HEK293 (cell line): ENCODE results near the gene PHKA2.

Source experiments
- CTCF ChIA-PET: fragments of 350-600 bp; formaldehyde crosslinking; extraction: SDS; loops from one replicate; lab custom pipeline; 2021; ENCODE audit warnings: antibody characterized with exemption; lab: Yijun Ruan, JAX
- POLR2A ChIA-PET: fragments of 300-600 bp; formaldehyde crosslinking; extraction: SDS; loops from one replicate; lab custom pipeline; 2020; ENCODE audit warnings: antibody characterized with exemption, inconsistent platforms; lab: Yijun Ruan, JAX
- H3K27ac ChIP-seq: fragments of 200-500 bp; sonication (Bioruptor generic); 2 replicates; pipeline ENCODE4 v1.5.1; 2014; ENCODE audit warnings: low read depth, low read length, control low read depth, inconsistent platforms; ENCODE audit errors: extremely low read depth
- H3K36me3 ChIP-seq, 2 experiments: fragments of 200-500 bp in 1 of 2; sonication (Bioruptor generic) in 1 of 2; 1 replicate in 1 of 2; 2 replicates in 1 of 2; pipeline ENCODE4 v1.5.1; 2014 to 2017; ENCODE audit warnings: inconsistent platforms in 2 of 2, low read length in 2 of 2; ENCODE audit not compliant: control insufficient read depth in 2 of 2, insufficient read depth in 1 of 2
- H3K4me1 ChIP-seq: fragments of 200-500 bp; sonication (Bioruptor generic); 2 replicates; pipeline ENCODE4 v1.5.1; 2014; ENCODE audit warnings: mild to moderate bottlenecking, low read length, inconsistent platforms; ENCODE audit not compliant: control insufficient read depth, insufficient read depth
- H3K4me3 ChIP-seq: 2 replicates; pipeline ENCODE4 v1.5.1; 2011; ENCODE audit warnings: low read depth, mild to moderate bottlenecking, control low read depth, low read length, moderate library complexity
- H3K9me3 ChIP-seq: fragments of 200-500 bp; sonication (Bioruptor generic); 2 replicates; pipeline ENCODE4 v1.5.1; 2014; ENCODE audit warnings: low read depth, low read length, inconsistent platforms; ENCODE audit not compliant: control insufficient read depth, insufficient read depth
- KLF7 ChIP-seq: fragments of 450-650 bp; formaldehyde crosslinking; IDR thresholded peaks from 2 replicates; pipeline ENCODE4 v1.5.1; 2016; ENCODE audit warnings: missing biosample characterization, missing genetic modification characterization, borderline replicate concordance
- MZF1 ChIP-seq: fragments of 450-650 bp; formaldehyde crosslinking; IDR thresholded peaks from 2 replicates; pipeline ENCODE4 v1.5.1; 2017; ENCODE audit warnings: missing biosample characterization, missing genetic modification characterization, borderline replicate concordance
- SCRT2 ChIP-seq: fragments of 450-650 bp; formaldehyde crosslinking; IDR thresholded peaks from 2 replicates; pipeline ENCODE4 v1.5.1; 2016; ENCODE audit warnings: missing biosample characterization, missing genetic modification characterization
- ZBTB1 ChIP-seq: fragments of 450-650 bp; formaldehyde crosslinking; IDR thresholded peaks from 2 replicates; pipeline ENCODE4 v1.5.1; 2016; ENCODE audit warnings: missing biosample characterization, missing genetic modification characterization
- ZBTB20 ChIP-seq: fragments of 450-650 bp; formaldehyde crosslinking; IDR thresholded peaks from 2 replicates; pipeline ENCODE4 v1.5.1; 2016; ENCODE audit warnings: missing biosample characterization, missing genetic modification characterization
- ZBTB44 ChIP-seq: fragments of 450-650 bp; IDR thresholded peaks from 2 replicates; pipeline ENCODE4 v1.5.1; 2018; ENCODE audit warnings: missing biosample characterization, mild to moderate bottlenecking, missing genetic modification characterization
- ZNF138 ChIP-seq: fragments of 450-650 bp; formaldehyde crosslinking; IDR thresholded peaks from 2 replicates; pipeline ENCODE4 v1.5.1; 2016; ENCODE audit warnings: missing biosample characterization, missing genetic modification characterization, borderline replicate concordance
- ZNF174 ChIP-seq: fragments of 450-650 bp; formaldehyde crosslinking; IDR thresholded peaks from 2 replicates; pipeline ENCODE4 v1.5.0; 2017; ENCODE audit warnings: missing biosample characterization, mild to moderate bottlenecking, missing genetic modification characterization
- ZNF223 ChIP-seq: fragments of 450-650 bp; formaldehyde crosslinking; IDR thresholded peaks from 2 replicates; pipeline ENCODE4 v1.5.1; 2016; ENCODE audit warnings: missing biosample characterization, missing genetic modification characterization
- ZNF324 ChIP-seq: fragments of 450-650 bp; formaldehyde crosslinking; IDR thresholded peaks from 2 replicates; pipeline ENCODE4 v1.5.1; 2016; ENCODE audit warnings: missing biosample characterization, missing genetic modification characterization
- ZNF354C ChIP-seq: fragments of 450-650 bp; formaldehyde crosslinking; IDR thresholded peaks from 2 replicates; pipeline ENCODE4 v1.5.1; 2016; ENCODE audit warnings: missing biosample characterization, missing genetic modification characterization, low read depth, borderline replicate concordance
- ZNF416 ChIP-seq: fragments of 450-650 bp; formaldehyde crosslinking; IDR thresholded peaks from 2 replicates; pipeline ENCODE4 v1.5.1; 2016; ENCODE audit warnings: missing biosample characterization, missing genetic modification characterization
- ZNF510 ChIP-seq: fragments of 450-650 bp; formaldehyde crosslinking; IDR thresholded peaks from 2 replicates; pipeline ENCODE4 v1.5.1; 2018; ENCODE audit warnings: mild to moderate bottlenecking, missing genetic modification characterization, missing biosample characterization; ENCODE audit not compliant: insufficient replicate concordance
- ZNF529 ChIP-seq: fragments of 450-650 bp; formaldehyde crosslinking; IDR thresholded peaks from 2 replicates; pipeline ENCODE4 v1.5.1; 2017; ENCODE audit warnings: missing genetic modification characterization, missing biosample characterization; ENCODE audit not compliant: insufficient replicate concordance
- ZNF561 ChIP-seq: fragments of 450-650 bp; IDR thresholded peaks from 2 replicates; pipeline ENCODE4 v1.5.1; 2018; ENCODE audit warnings: missing biosample characterization, missing genetic modification characterization, borderline replicate concordance
- ZNF585B ChIP-seq: fragments of 450-650 bp; formaldehyde crosslinking; IDR thresholded peaks from 2 replicates; pipeline ENCODE4 v1.5.1; 2016; ENCODE audit warnings: missing biosample characterization, missing genetic modification characterization
- ZNF626 ChIP-seq: fragments of 450-650 bp; sonication (Bioruptor Pico); formaldehyde crosslinking; IDR thresholded peaks from 2 replicates; pipeline ENCODE4 v1.5.1; 2018; ENCODE audit warnings: missing biosample characterization, missing genetic modification characterization, inconsistent platforms
- ZNF76 ChIP-seq: fragments of 450-650 bp; formaldehyde crosslinking; IDR thresholded peaks from 2 replicates; pipeline ENCODE4; 2016; ENCODE audit warnings: low read depth, missing biosample characterization, missing genetic modification characterization, borderline replicate concordance
- TF ChIP-seq, protein P1 (sequence below): fragments of 450-650 bp; formaldehyde crosslinking; IDR thresholded peaks from 2 replicates; pipeline ENCODE4 v1.5.1; 2016; ENCODE audit warnings: missing biosample characterization, missing genetic modification characterization
- TF ChIP-seq, protein P2 (sequence below): fragments of 450-650 bp; formaldehyde crosslinking; IDR thresholded peaks from 2 replicates; pipeline ENCODE4 v1.5.1; 2016; ENCODE audit warnings: missing biosample characterization, missing genetic modification characterization

The PHKA2 gene

GRCh38 chrX:19030805-19031204, 46.9 kb upstream of the PHKA2 start (continued):
- TF ChIP-seq MZF1 (tag by site-specific recombination): no peak
- TF ChIP-seq, protein P1, sequence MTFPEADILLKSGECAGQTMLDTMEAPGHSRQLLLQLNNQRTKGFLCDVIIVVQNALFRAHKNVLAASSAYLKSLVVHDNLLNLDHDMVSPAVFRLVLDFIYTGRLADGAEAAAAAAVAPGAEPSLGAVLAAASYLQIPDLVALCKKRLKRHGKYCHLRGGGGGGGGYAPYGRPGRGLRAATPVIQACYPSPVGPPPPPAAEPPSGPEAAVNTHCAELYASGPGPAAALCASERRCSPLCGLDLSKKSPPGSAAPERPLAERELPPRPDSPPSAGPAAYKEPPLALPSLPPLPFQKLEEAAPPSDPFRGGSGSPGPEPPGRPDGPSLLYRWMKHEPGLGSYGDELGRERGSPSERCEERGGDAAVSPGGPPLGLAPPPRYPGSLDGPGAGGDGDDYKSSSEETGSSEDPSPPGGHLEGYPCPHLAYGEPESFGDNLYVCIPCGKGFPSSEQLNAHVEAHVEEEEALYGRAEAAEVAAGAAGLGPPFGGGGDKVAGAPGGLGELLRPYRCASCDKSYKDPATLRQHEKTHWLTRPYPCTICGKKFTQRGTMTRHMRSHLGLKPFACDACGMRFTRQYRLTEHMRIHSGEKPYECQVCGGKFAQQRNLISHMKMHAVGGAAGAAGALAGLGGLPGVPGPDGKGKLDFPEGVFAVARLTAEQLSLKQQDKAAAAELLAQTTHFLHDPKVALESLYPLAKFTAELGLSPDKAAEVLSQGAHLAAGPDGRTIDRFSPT (tag by site-specific recombination): no peak
- TF ChIP-seq, protein P2, sequence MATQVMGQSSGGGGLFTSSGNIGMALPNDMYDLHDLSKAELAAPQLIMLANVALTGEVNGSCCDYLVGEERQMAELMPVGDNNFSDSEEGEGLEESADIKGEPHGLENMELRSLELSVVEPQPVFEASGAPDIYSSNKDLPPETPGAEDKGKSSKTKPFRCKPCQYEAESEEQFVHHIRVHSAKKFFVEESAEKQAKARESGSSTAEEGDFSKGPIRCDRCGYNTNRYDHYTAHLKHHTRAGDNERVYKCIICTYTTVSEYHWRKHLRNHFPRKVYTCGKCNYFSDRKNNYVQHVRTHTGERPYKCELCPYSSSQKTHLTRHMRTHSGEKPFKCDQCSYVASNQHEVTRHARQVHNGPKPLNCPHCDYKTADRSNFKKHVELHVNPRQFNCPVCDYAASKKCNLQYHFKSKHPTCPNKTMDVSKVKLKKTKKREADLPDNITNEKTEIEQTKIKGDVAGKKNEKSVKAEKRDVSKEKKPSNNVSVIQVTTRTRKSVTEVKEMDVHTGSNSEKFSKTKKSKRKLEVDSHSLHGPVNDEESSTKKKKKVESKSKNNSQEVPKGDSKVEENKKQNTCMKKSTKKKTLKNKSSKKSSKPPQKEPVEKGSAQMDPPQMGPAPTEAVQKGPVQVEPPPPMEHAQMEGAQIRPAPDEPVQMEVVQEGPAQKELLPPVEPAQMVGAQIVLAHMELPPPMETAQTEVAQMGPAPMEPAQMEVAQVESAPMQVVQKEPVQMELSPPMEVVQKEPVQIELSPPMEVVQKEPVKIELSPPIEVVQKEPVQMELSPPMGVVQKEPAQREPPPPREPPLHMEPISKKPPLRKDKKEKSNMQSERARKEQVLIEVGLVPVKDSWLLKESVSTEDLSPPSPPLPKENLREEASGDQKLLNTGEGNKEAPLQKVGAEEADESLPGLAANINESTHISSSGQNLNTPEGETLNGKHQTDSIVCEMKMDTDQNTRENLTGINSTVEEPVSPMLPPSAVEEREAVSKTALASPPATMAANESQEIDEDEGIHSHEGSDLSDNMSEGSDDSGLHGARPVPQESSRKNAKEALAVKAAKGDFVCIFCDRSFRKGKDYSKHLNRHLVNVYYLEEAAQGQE: no peak
- no peak for TF ChIP-seq ZNF223 (tag by site-specific recombination)
- TF ChIP-seq ZNF354C: no peak
- no peak for TF ChIP-seq ZNF561 (tag by site-specific recombination)
- TF ChIP-seq, all 188 proteins: peak for 0

DNA sequence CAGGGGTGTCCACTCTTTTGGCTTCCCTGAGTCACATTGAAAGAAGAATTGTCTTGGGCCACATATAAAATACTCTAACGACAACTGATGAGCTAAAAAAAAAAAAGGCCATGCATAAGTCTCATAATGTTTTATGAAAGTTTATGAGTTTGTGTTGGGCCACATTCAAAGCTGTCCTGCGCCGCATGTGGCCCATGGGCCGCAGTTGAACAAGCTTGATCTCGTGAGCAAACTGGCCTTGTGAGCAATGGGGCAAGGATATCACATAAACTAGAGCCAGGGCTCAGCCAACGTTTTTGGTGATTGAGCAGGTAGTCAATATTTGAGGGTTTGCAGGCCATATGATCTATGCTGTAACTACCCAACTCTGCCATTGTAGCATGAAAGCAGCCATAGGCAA, 44.6 kb upstream of the PHKA2 start:
- ChIA-PET POLR2A (no interaction called here), CTCF (interaction anchor here (0.6 to 2.7 kb wide), 3 partner anchors 11 to 13 kb away, joined by 3 to 18 read pairs (median 6); no protein-coding TSS in a partner anchor)
- H3K4me3 ChIP-seq: no peak overlapping the region
- H3K4me1 ChIP-seq: no peaks in the 10 kb centered on the region
- TF ChIP-seq ZNF416 (tag by site-specific recombination) (no peak), ZNF529 (tag by site-specific recombination) (no peak), ZBTB44 (tag by site-specific recombination) (no peak), ZNF585B (tag by site-specific recombination) (no peak)
- H3K9me3 ChIP-seq: no peaks in the 10 kb centered on the region
- no peak overlapping the region for H3K27ac ChIP-seq
- H3K36me3 ChIP-seq: no peaks in the 10 kb centered on the region

DNA sequence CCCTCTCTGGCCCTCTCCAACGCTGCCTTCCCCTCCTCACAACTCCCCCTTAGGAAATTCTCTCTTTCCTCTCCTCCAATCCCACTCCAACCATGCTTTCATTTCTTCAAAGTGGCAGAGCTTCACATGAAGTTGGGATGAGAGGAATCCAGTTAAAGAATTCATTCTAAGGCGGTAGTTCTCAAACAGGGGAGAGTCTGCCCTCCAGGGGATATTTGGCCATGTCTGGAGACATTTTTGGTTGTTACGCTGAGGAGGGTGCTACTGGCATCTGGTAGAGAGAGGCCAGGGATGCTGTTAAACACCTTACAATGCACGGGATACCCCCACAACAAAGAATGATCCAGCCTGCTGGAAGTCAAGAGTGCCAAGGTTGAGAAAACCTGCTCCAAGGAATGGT, 40.5 kb upstream of the PHKA2 start:
- Histone ChIP-seq H3K4me3 (no peak overlapping the region), H3K36me3 (no peaks in the 10 kb centered on the region), H3K9me3 (no peaks in the 10 kb centered on the region), H3K4me1 (no peaks in the 10 kb centered on the region)
- POLR2A ChIA-PET: interaction anchor here (0.5 kb wide), 1 partner anchor 824 kb away, joined by 6 read pairs; no protein-coding TSS in a partner anchor
- TF ChIP-seq ZBTB20: no peak
- TF ChIP-seq ZNF561 (tag by site-specific recombination): no peak
- TF ChIP-seq ZNF626 (tag by site-specific recombination): no peak
- no peak for TF ChIP-seq ZNF510 (tag by site-specific recombination)
- no peak for TF ChIP-seq ZNF174 (tag by site-specific recombination)
- no peak for TF ChIP-seq ZNF138 (tag by site-specific recombination)
- TF ChIP-seq ZNF324: no peak
- TF ChIP-seq ZBTB1 (tag by site-specific recombination): no peak
- TF ChIP-seq ZNF76: no peak
- TF ChIP-seq SCRT2 (tag by site-specific recombination): no peak
- TF ChIP-seq KLF7 (tag by site-specific recombination): no peak
- TF ChIP-seq, all 188 proteins: peak for 0
- CTCF ChIA-PET: interaction anchor here (0.6 to 1.7 kb wide), 3 partner anchors 16 to 309 kb away, joined by 3 to 6 read pairs (median 4); no protein-coding TSS in a partner anchor
- H3K27ac ChIP-seq: no peak overlapping the region
